Smooth muscle cell (in vitro differentiated cells): ENCODE measurements around the gene POLR1E. TPM values are rescaled to one million over a fixed set of nuclear protein-coding genes. Genes with fewer than 3 reads are reported as not detected.

Experiments
- DNase-seq: peaks from one replicate; lab custom pipeline; 2025; ENCODE audit not compliant: unreplicated experiment; lab: John Stamatoyannopoulos, UW
- H2AFZ ChIP-seq: fragments of 200-600 bp; sonication (generic); 2 replicates; pipeline ENCODE4 v1.6.0; 2016; ENCODE audit warnings: antibody characterized with exemption, low read depth, mild to moderate bottlenecking
- H3F3A ChIP-seq: fragments of 200-600 bp; sonication (generic); 2 replicates; pipeline ENCODE4 v1.6.0; 2017; ENCODE audit warnings: antibody characterized with exemption, low read depth
- H3K27ac ChIP-seq: fragments of 200-600 bp; sonication (generic); 2 replicates; pipeline ENCODE4 v1.5.1; 2016; ENCODE audit warnings: low read depth, mild to moderate bottlenecking
- H3K27me3 ChIP-seq: fragments of 200-600 bp; sonication (generic); 2 replicates; pipeline ENCODE4 v1.6.1; 2016; ENCODE audit warnings: low read depth, mild to moderate bottlenecking
- H3K36me3 ChIP-seq: fragments of 200-600 bp; sonication (generic); 2 replicates; pipeline ENCODE4 v1.5.1; 2016; ENCODE audit warnings: low read depth
- H3K4me1 ChIP-seq: fragments of 200-600 bp; sonication (generic); 2 replicates; pipeline ENCODE4 v1.5.1; 2016; ENCODE audit warnings: low read depth
- H3K4me2 ChIP-seq: fragments of 200-600 bp; sonication (generic); 2 replicates; pipeline ENCODE4 v1.6.0; 2016; ENCODE audit warnings: mild to moderate bottlenecking
- H3K4me3 ChIP-seq: fragments of 200-600 bp; sonication (generic); 2 replicates; pipeline ENCODE4 v1.5.1; 2016; ENCODE audit warnings: mild to moderate bottlenecking
- H3K79me2 ChIP-seq: fragments of 200-600 bp; sonication (generic); 2 replicates; pipeline ENCODE4 v1.6.0; 2016; ENCODE audit warnings: low read depth, mild to moderate bottlenecking
- H3K9ac ChIP-seq: fragments of 200-600 bp; sonication (generic); 2 replicates; pipeline ENCODE4 v1.6.0; 2016; ENCODE audit warnings: low read depth
- H3K9me3 ChIP-seq: fragments of 200-600 bp; sonication (generic); replicated peaks from 2 replicates; pipeline ENCODE4 v1.5.1; 2016; ENCODE audit warnings: low read depth
- H4K20me1 ChIP-seq: fragments of 200-600 bp; sonication (generic); 2 replicates; pipeline ENCODE4 v1.6.0; 2016; ENCODE audit warnings: low read depth
- CTCF ChIP-seq: fragments of 200-600 bp; sonication (generic); IDR thresholded peaks from 2 replicates; pipeline ENCODE4 v1.5.1; 2017; ENCODE audit warnings: borderline replicate concordance, mild to moderate bottlenecking, antibody characterized with exemption; ENCODE audit not compliant: insufficient read depth, poor library complexity, severe bottlenecking
- WGBS: methylation state at CpG from one replicate; pipeline ENCODE4 v1.1.7; 2016; ENCODE audit warnings: low lambda C conversion rate; 5-methylcytosine and 5-hydroxymethylcytosine counted together
- polyA plus RNA-seq: library from polyadenylated mRNA; unstranded; fragments of >200 nt; fragmentation: Nextera tagmentation; extraction: Ambion mirVana; gene quantifications from 2 replicates; pipeline ENCODE4 v1.2.1, GENCODE V29; 2016
- total RNA-seq: library from RNA; depleted of rRNA; stranded (reverse); fragments of >200 nt; gene quantifications from 2 replicates; pipeline ENCODE4 v1.2.3, GENCODE V29; 2014

Gene POLR1E
- total and polyA plus RNA-seq, 2 experiments from 2014 or later: 10.9 to 12.6 TPM

- 68% methylated on average over 3 of the region's 3 CpGs for WGBS
- TF ChIP-seq CTCF: no peak
- no peak for DNase-seq
Observed at GRCh38 chr9:37498457-37498856, 12.7 kb downstream of the POLR1E start.

GRCh38 chr9:37499297-37499696, 13.5 kb downstream of the POLR1E start:
- DNase-seq: no peak
- H3K9me3 ChIP-seq: no peaks in the 10 kb centered on the region
- peaks cover 6% of the 10 kb centered on the region for H3K36me3 ChIP-seq
- no peaks in the 10 kb centered on the region for H3K27me3 ChIP-seq
- TF ChIP-seq CTCF: no peak
- H3K4me2 ChIP-seq: no peak overlapping the region
- no peak overlapping the region for H3K27ac ChIP-seq
- H4K20me1 ChIP-seq: no peaks in the 10 kb centered on the region
- H3F3A ChIP-seq: no peaks in the 10 kb centered on the region
- no peaks in the 10 kb centered on the region for H3K79me2 ChIP-seq
- no peak overlapping the region for H3K4me3 ChIP-seq
- 89% methylated on average over 6 of the region's 6 CpGs for WGBS
- no peak overlapping the region for H2AFZ ChIP-seq
- H3K4me1 ChIP-seq: no peaks in the 10 kb centered on the region
- H3K9ac ChIP-seq: no peak overlapping the region

More at GRCh38 chr9:37498457-37498856, 12.7 kb downstream of the POLR1E start:
- no peaks in the 10 kb centered on the region for H3K4me1 ChIP-seq
- H3F3A ChIP-seq: no peaks in the 10 kb centered on the region
- H3K4me3 ChIP-seq: no peak overlapping the region
- H3K36me3 ChIP-seq: peaks cover 7% of the 10 kb centered on the region
- H4K20me1 ChIP-seq: no peaks in the 10 kb centered on the region
- no peak overlapping the region for H3K9ac ChIP-seq
- H3K9me3 ChIP-seq: no peaks in the 10 kb centered on the region
- no peaks in the 10 kb centered on the region for H3K79me2 ChIP-seq
- H2AFZ ChIP-seq: no peak overlapping the region
- H3K4me2 ChIP-seq: no peak overlapping the region
- no peak overlapping the region for H3K27ac ChIP-seq
- no peaks in the 10 kb centered on the region for H3K27me3 ChIP-seq

GRCh38 chr9:37501957-37502596, 16.3 kb downstream of the POLR1E start:
- Histone ChIP-seq H3K4me2 (no peak overlapping the region), H3K4me1 (no peaks in the 10 kb centered on the region), H3K4me3 (no peak overlapping the region), H2AFZ (no peak overlapping the region), H3K36me3 (peaks cover 6% of the 10 kb centered on the region), H3K9ac (no peak overlapping the region), H3K27ac (no peak overlapping the region), H4K20me1 (no peaks in the 10 kb centered on the region), H3K9me3 (no peaks in the 10 kb centered on the region), H3K27me3 (no peaks in the 10 kb centered on the region), H3K79me2 (no peaks in the 10 kb centered on the region), H3F3A (no peaks in the 10 kb centered on the region)
- DNase-seq: no peak
- WGBS: 74% methylated on average over 2 of the region's 2 CpGs
- TF ChIP-seq CTCF: no peak

GRCh38 chr9:37503736-37504135, 18.0 kb downstream of the POLR1E start:
- Histone ChIP-seq H3K79me2 (no peaks in the 10 kb centered on the region), H3K4me2 (no peak overlapping the region), H3K4me1 (no peaks in the 10 kb centered on the region), H3F3A (no peaks in the 10 kb centered on the region), H3K27ac (no peak overlapping the region), H2AFZ (no peak overlapping the region), H3K36me3 (peaks cover 6% of the 10 kb centered on the region), H3K9ac (no peak overlapping the region), H3K9me3 (no peaks in the 10 kb centered on the region), H3K4me3 (no peak overlapping the region), H4K20me1 (no peaks in the 10 kb centered on the region), H3K27me3 (no peaks in the 10 kb centered on the region)
- no peak for DNase-seq
- WGBS: 85% methylated on average over 3 of the region's 3 CpGs
- TF ChIP-seq CTCF: no peak
